ENCODE results near the gene UBA6.
"Not testable (repeated sequence)": the region's sequence is repeated elsewhere in the genome, so short reads cannot be mapped to it uniquely, and the experiment has no call there.

DNA sequence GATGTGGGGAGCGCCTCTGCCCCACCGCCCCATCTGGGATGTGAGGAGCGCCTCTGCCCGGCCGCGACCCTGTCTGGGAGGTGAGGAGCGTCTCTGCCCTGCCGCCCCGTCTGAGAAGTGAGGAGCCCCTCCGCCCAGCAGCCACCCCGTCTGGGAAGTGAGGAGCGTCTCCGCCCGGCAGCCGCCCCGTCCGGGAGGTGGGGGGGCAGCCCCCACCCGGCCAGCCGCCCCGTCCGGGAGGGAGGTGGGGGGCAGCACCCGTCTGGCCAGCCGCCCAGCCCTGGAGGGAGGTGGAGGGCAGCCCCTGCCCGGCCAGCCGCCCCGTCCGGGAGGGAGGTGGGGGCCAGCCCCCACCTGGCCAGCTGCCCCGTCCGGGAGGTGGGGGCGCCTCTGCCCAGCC is 64.0 kb downstream of the UBA6 start:
- not testable (repeated sequence) for TF ChIP-seq POLR2AphosphoS5, POLR2A (IDR thresholded peaks at IDR 0.05)
